ENCODE measurements around the gene KRT80.

- no peak for TF ChIP-seq CTCF (optimal IDR thresholded peaks at IDR 0.05 in 1 of 3, IDR thresholded peaks at IDR 0.05 in 1 of 3, conservative IDR thresholded peaks at IDR 0.05 in 1 of 3; ENCODE audit: extremely low read depth in 1 of 3, insufficient read depth in 2 of 3, low read length in 3 of 3)
- no peak for TF ChIP-seq EZH2 (IDR thresholded peaks at IDR 0.05; ENCODE audit: low read length)
Observed at GRCh38 chr12:52182384-52182783, 9.4 kb downstream of the KRT80 start.
